Transverse colon (tissue), 4 donors: Measurements from ENCODE around the gene BCO2. TPM values are rescaled to one million over a fixed set of nuclear protein-coding genes. Genes with fewer than 3 reads are reported as not detected.

Experiments
- DNase-seq: peaks from one replicate; pipeline ENCODE4 v3.0.0-alpha.2; 2019
- H3K27ac ChIP-seq, 4 donors: fragments of 200-600 bp; sonication (generic); 2 replicates each; pipeline ENCODE4 v1.5.1; 2016 to 2018; ENCODE audit warnings: inconsistent platforms in 4 of 4
- H3K27me3 ChIP-seq: fragments of 200-600 bp; sonication (generic); 2 replicates; pipeline ENCODE4 v1.5.1; 2017; ENCODE audit warnings: inconsistent platforms
- H3K36me3 ChIP-seq, 4 donors: fragments of 200-600 bp; sonication (generic); 2 replicates each; pipeline ENCODE4 v1.5.1; 2017 to 2019; ENCODE audit warnings: inconsistent platforms in 4 of 4
- H3K4me1 ChIP-seq, 4 donors: fragments of 200-600 bp; sonication (generic); 2 replicates each; pipeline ENCODE4 v1.5.1; 2017 to 2020; ENCODE audit warnings: inconsistent platforms in 4 of 4
- H3K4me3 ChIP-seq, 4 donors: fragments of 200-600 bp; sonication (generic); 1 replicate in 1 of 4; 2 replicates in 3 of 4; pipeline versions ENCODE4 v1.5.1 to v1.6.1; 2017 to 2019; ENCODE audit warnings: inconsistent platforms in 4 of 4
- H3K9me3 ChIP-seq, 2 donors: fragments of 200-600 bp; sonication (generic); 2 replicates each; pipeline ENCODE4 v1.5.1; 2017 to 2019; ENCODE audit warnings: inconsistent platforms in 2 of 2
- EP300 ChIP-seq: sonication (generic); formaldehyde crosslinking; IDR thresholded peaks from one replicate; pipeline ENCODE4 v1.6.1; 2017; ENCODE audit warnings: antibody characterized with exemption, low read depth
- POLR2A ChIP-seq: fragments of 450-650 bp; IDR thresholded peaks from one replicate; pipeline ENCODE4 v1.6.1; 2016; ENCODE audit warnings: antibody characterized with exemption, mild to moderate bottlenecking, moderate library complexity
- POLR2AphosphoS5 ChIP-seq, 3 donors: sonication (generic); formaldehyde crosslinking; IDR thresholded peaks; one replicate each; pipeline ENCODE4 v1.6.1; 2016; ENCODE audit warnings: antibody characterized with exemption in 3 of 3
- WGBS, 2 donors: methylation state at CpG; one replicate each; pipeline ENCODE4 v1.1.5; 2018; ENCODE audit warnings: low coverage in 1 of 2; 5-methylcytosine and 5-hydroxymethylcytosine counted together
- in situ Hi-C, 4 donors: fragments of 200-750 bp; cut with MboI; loops; one replicate each; pipeline versions ENCODE4 v1.15.0 to v1.15.1; 2017; ENCODE audit warnings: low sequenced_read_pairs in 3 of 4, low pct_ligation_motif_present in 1 of 4, low pct_unique_long_range_greater_than_20kb in 1 of 4
- intact Hi-C: fragments of 100-400 bp; cut with DNase I; formaldehyde crosslinking; loops from one replicate; pipeline ENCODE4 v1.15.1; 2023; ENCODE audit warnings: low total_unique reads
- small RNA-seq, 4 donors: library from RNA; depleted of rRNA; stranded (forward); fragments of <200 nt; gene quantifications; one replicate each; pipeline ENCODE3, GENCODE V24; 2016
- total RNA-seq, 4 donors: library from RNA; depleted of rRNA; stranded (reverse); fragments of >200 nt; gene quantifications; one replicate each; pipeline ENCODE4 v1.1.0, GENCODE V29; 2016
- TF ChIP-seq, protein P1 (sequence below), 5 experiments: fragments of 200-600 bp in 3 of 5; fragments of 450-650 bp in 2 of 5; sonication (generic) in 3 of 5; IDR thresholded peaks; 1 replicate in 2 of 5; 2 replicates in 3 of 5; pipeline ENCODE4 v1.5.1; 2016 to 2017; ENCODE audit warnings: antibody characterized with exemption in 5 of 5, inconsistent platforms in 3 of 5, mild to moderate bottlenecking in 2 of 5, moderate library complexity in 1 of 5

BCO2 gene
- total RNA-seq, 4 donors from 2014 or later: 2.8 to 12.1 (median 4.0) TPM

DNA sequence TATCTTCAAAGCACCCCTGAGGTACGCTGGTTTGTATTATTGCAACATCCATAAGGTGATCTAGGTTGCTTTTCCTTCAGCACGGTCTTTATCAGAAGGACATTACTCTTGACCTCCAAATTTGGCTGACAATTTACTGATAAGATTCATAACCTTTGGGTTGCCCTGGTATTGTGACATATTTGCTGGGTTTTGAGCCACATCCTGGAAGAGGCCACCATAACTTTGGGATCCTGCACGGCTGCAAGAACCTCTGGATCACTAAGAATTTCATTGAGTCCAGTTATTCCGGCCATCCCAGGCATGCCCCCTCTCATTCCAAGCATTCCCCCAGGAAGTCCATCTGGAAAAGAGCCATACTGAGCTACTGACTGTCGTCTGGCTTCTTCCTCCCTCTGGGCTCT, 91.9 kb downstream of the BCO2 start:
- 56 to 57% methylated on average over 3 to 5 of the region's 5 CpGs for WGBS, 2 donors
- Histone ChIP-seq H3K4me3 (no peak overlapping the region), H3K9me3 (no peaks in the 10 kb centered on the region), H3K27ac (no peak overlapping the region), H3K36me3 (no peaks in the 10 kb centered on the region), H3K27me3 (no peaks in the 10 kb centered on the region), H3K4me1 (peaks cover 0 to 3% (median 3%) of the 10 kb centered on the region in 4 donors)
- DNase-seq: no peak
- no peak for TF ChIP-seq EP300
- no peak for TF ChIP-seq POLR2AphosphoS5 (IDR thresholded peaks at IDR 0.05)
- TF ChIP-seq POLR2A: no peak
- TF ChIP-seq, protein P1, sequence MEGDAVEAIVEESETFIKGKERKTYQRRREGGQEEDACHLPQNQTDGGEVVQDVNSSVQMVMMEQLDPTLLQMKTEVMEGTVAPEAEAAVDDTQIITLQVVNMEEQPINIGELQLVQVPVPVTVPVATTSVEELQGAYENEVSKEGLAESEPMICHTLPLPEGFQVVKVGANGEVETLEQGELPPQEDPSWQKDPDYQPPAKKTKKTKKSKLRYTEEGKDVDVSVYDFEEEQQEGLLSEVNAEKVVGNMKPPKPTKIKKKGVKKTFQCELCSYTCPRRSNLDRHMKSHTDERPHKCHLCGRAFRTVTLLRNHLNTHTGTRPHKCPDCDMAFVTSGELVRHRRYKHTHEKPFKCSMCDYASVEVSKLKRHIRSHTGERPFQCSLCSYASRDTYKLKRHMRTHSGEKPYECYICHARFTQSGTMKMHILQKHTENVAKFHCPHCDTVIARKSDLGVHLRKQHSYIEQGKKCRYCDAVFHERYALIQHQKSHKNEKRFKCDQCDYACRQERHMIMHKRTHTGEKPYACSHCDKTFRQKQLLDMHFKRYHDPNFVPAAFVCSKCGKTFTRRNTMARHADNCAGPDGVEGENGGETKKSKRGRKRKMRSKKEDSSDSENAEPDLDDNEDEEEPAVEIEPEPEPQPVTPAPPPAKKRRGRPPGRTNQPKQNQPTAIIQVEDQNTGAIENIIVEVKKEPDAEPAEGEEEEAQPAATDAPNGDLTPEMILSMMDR (IDR thresholded peaks at IDR 0.05): no peak
- intact Hi-C loops (no loop called here), in situ Hi-C loops (no loop called here)

DNA sequence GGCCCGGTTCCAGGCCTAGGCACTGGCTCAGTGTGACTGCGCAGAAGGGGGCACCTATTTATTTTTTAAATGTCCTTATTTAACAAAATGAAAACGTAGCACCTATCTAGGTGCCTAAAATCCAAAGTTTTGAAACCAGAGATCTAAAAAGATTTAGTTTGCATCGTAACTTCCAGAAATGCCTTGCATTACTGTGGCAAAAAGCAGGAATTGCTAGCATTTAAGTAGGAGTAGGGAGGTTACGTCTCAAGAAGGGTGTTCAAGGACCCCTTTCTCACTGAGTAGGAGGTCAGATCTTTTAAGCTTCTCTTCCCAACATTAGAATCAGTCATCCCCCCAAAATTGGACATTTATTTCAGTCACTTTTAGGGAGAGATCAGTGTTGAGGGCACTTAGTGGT, 93.1 kb downstream of the BCO2 start:
- Histone ChIP-seq H3K4me1 (peaks cover 0 to 3% (median 3%) of the 10 kb centered on the region in 4 donors), H3K27me3 (no peaks in the 10 kb centered on the region), H3K4me3 (no peak overlapping the region), H3K9me3 (no peaks in the 10 kb centered on the region), H3K36me3 (no peaks in the 10 kb centered on the region), H3K27ac (no peak overlapping the region)
- in situ Hi-C loops (no loop called here), intact Hi-C loops (no loop called here)
- WGBS, 2 donors: 76 to 94% methylated on average over 5 of the region's 5 CpGs
- DNase-seq: no peak
- TF ChIP-seq POLR2AphosphoS5 (IDR thresholded peaks at IDR 0.05): no peak
- no peak for TF ChIP-seq POLR2A
- no peak for TF ChIP-seq EP300
- TF ChIP-seq, protein P1 (IDR thresholded peaks at IDR 0.05): no peak

Small RNA genes lying within 50 kb of the gene (small RNA-seq; reads per million reads assigned to genes)
- 0 reads per million in 4 donors for gene MRPS36P4

Other genes starting within 250 kb of the BCO2 start
- gene DIXDC1, start 238.2 kb upstream of the BCO2 start, total RNA-seq: 100 to 1,000 TPM in 1 of 4 donors, 10 to 100 TPM in 3; 21.8 to 115 (median 35.0) TPM
- 10 to 100 TPM; 20.2 to 40.3 (median 23.8) TPM for gene DLAT, start 150.1 kb upstream of the BCO2 start, total RNA-seq
- 100 to 1,000 TPM in 1 of 4 donors, 1 to 10 TPM in 1, under 1 TPM in 1, not detected in 1; 0.68 to 372 (median 1.6) TPM for gene PIH1D2, start 101.5 kb upstream of the BCO2 start, total RNA-seq
- 10 to 100 TPM in 2 of 4 donors, 1 to 10 TPM in 2; 3.0 to 24.0 (median 8.7) TPM for gene NKAPD1, start 101.2 kb upstream of the BCO2 start, total RNA-seq
- gene TIMM8B, start 88.8 kb upstream of the BCO2 start, total RNA-seq: 10 to 100 TPM; 26.2 to 58.9 (median 40.6) TPM
- 100 to 1,000 TPM in 3 of 4 donors, 10 to 100 TPM in 1; 30.3 to 268 (median 145) TPM for gene SDHD, start 88.6 kb upstream of the BCO2 start, total RNA-seq
- gene IL18, start 11.4 kb upstream of the BCO2 start, total RNA-seq: 100 to 1,000 TPM in 1 of 4 donors, 10 to 100 TPM in 3; 18.1 to 169 (median 76.0) TPM
- gene TEX12, start 8.1 kb upstream of the BCO2 start, total RNA-seq: 1 to 10 TPM in 1 of 4 donors, under 1 TPM in 1, not detected in 2; 0.96 to 1.3 TPM
- 10 to 100 TPM in 2 of 4 donors, 1 to 10 TPM in 2; 9.7 to 29.1 (median 18.7) TPM for gene PTS, start 50.9 kb downstream of the BCO2 start, total RNA-seq
- gene PLET1, start 85.3 kb downstream of the BCO2 start, total RNA-seq: not detected